ENCODE results near the gene MGP. TPM values are rescaled to one million over a fixed set of nuclear protein-coding genes. Genes with fewer than 3 reads are reported as not detected.

The MGP gene
- total RNA-seq, 1 donor from 2014 or later = 26.2 TPM

Other genes with a start within 250 kb of the MGP start
- gene GUCY2C, start 189.3 kb downstream of the MGP start, total RNA-seq = not detected in 2 replicates
- gene WBP11, start 82.4 kb downstream of the MGP start, total RNA-seq = 11.5 and 15.9 TPM in 2 replicates
- 0.65 and 1.2 TPM in 2 replicates for gene C12orf60, start 82.2 kb downstream of the MGP start, total RNA-seq
- 1.3 and 2.2 TPM in 2 replicates for gene SMCO3, start 71.7 kb downstream of the MGP start, total RNA-seq
- gene ART4, start 42.3 kb downstream of the MGP start, total RNA-seq = 62.5 and 121 TPM in 2 replicates
- gene ERP27, start 52.7 kb upstream of the MGP start, total RNA-seq = 0.22 TPM in 1 of 2 replicates, not detected in the other
- 8.9 and 93.7 TPM in 2 replicates for gene ARHGDIB, start 75.7 kb upstream of the MGP start, total RNA-seq
- gene PDE6H, start 87.2 kb upstream of the MGP start, total RNA-seq = not detected in 2 replicates